ENCODE measurements around the gene EID2.

GRCh38 chr19:39550197-39550596 lies 10.2 kb upstream of the EID2 start:
- TF ChIP-seq CTCF (IDR thresholded peaks at IDR 0.05), result no peak
- TF ChIP-seq POLR2A (IDR thresholded peaks at IDR 0.05), result no peak

All from adrenal gland (tissue), 5 donors.